ENCODE data around the gene MROH2A. TPM values are rescaled to one million over a fixed set of nuclear protein-coding genes. Genes with fewer than 3 reads are reported as not detected.
A peak's percentile ranks its signal among the peaks of the same experiment; 100 is the strongest.

MROH2A gene
- total RNA-seq, 4 donors from 2014 or later: not detected

- Histone ChIP-seq H3K27me3 (no peaks in the 10 kb centered on the region), H3K36me3 (no peaks in the 10 kb centered on the region), H3K4me1 (peaks cover 0 to 14% (median 6%) of the 10 kb centered on the region in 4 donors), H3K4me3 (no peak overlapping the region), H3K9me3 (no peaks in the 10 kb centered on the region), H3K27ac (no peak overlapping the region)
- no peak for DNase-seq (ENCODE audit: low spot score in 2 of 2)
- 90 to 91% methylated on average over 4 of the region's 4 CpGs for WGBS, 2 donors
- TF ChIP-seq CTCF (IDR thresholded peaks at IDR 0.05) (no peak), EP300 (IDR thresholded peaks at IDR 0.05) (no peak), POLR2A (IDR thresholded peaks at IDR 0.05) (no peak)
Measured at GRCh38 chr2:233858331-233858730, 80.2 kb downstream of the MROH2A start.

- no peak for TF ChIP-seq CTCF (IDR thresholded peaks at IDR 0.05)
- TF ChIP-seq POLR2A (IDR thresholded peaks at IDR 0.05): no peak
- TF ChIP-seq EP300 (IDR thresholded peaks at IDR 0.05): no peak
- no peaks in the 10 kb centered on the region for H3K27me3 ChIP-seq
- DNase-seq (ENCODE audit: low spot score in 2 of 2): no peak
- no peaks in the 10 kb centered on the region for H3K4me1 ChIP-seq
- peaks cover 0 to 6% (median 0%) of the 10 kb centered on the region in 3 donors for H3K36me3 ChIP-seq
- 66 to 67% methylated on average over 4 of the region's 4 CpGs for WGBS, 2 donors
- no peak overlapping the region for H3K4me3 ChIP-seq
- H3K27ac ChIP-seq: no peak overlapping the region
- H3K9me3 ChIP-seq: no peaks in the 10 kb centered on the region
Measured at GRCh38 chr2:233862261-233862768, 84.2 kb downstream of the MROH2A start.

- Histone ChIP-seq H3K4me3 (no peak overlapping the region), H3K27ac (no peak overlapping the region), H3K9me3 (peaks cover 0 to 22% (median 4%) of the 10 kb centered on the region in 4 donors), H3K36me3 (peaks cover 0 to 6% (median 0%) of the 10 kb centered on the region in 3 donors), H3K27me3 (peaks cover 0 to 9% of the 10 kb centered on the region in 2 donors), H3K4me1 (peaks cover 0 to 6% (median 0%) of the 10 kb centered on the region in 4 donors)
- DNase-seq (ENCODE audit: low spot score in 2 of 2): no peak
- TF ChIP-seq POLR2A (IDR thresholded peaks at IDR 0.05): no peak
- TF ChIP-seq EP300 (IDR thresholded peaks at IDR 0.05): no peak
- no peak for TF ChIP-seq CTCF (IDR thresholded peaks at IDR 0.05)
- WGBS, 2 donors: 94 to 97% methylated on average over 3 of the region's 3 CpGs
Measured at GRCh38 chr2:233865838-233866237, 87.7 kb downstream of the MROH2A start.

- peaks cover 0 to 6% (median 0%) of the 10 kb centered on the region in 3 donors for H3K36me3 ChIP-seq
- no peak for DNase-seq (ENCODE audit: low spot score in 2 of 2)
- TF ChIP-seq POLR2A (IDR thresholded peaks at IDR 0.05): no peak
- no peak for TF ChIP-seq CTCF (IDR thresholded peaks at IDR 0.05)
- no peak for TF ChIP-seq EP300 (IDR thresholded peaks at IDR 0.05)
- H3K27ac ChIP-seq: no peak overlapping the region
- H3K9me3 ChIP-seq: peaks cover 0 to 22% (median 4%) of the 10 kb centered on the region in 4 donors
- whole genome bisulfite sequencing, 2 donors: 99 to 100% methylated on average over 11 of the region's 11 CpGs
- peaks cover 0 to 6% (median 0%) of the 10 kb centered on the region in 4 donors for H3K4me1 ChIP-seq
- H3K4me3 ChIP-seq: no peak overlapping the region
- peaks cover 0 to 9% of the 10 kb centered on the region in 2 donors for H3K27me3 ChIP-seq
Measured at GRCh38 chr2:233866479-233866878, 88.3 kb downstream of the MROH2A start.

GRCh38 chr2:233867993-233868532 is 89.9 kb downstream of the MROH2A start, which contains the start of gene MSL3B:
Gene MSL3B, minus strand, starts transcription at chr2:233868386.
- 13 to 14% methylated on average over 50 of the region's 50 CpGs for WGBS, 2 donors
- no peak for DNase-seq (ENCODE audit: low spot score in 2 of 2)
- H3K4me1 ChIP-seq: peaks cover 0 to 6% (median 0%) of the 10 kb centered on the region in 4 donors
- no peak for TF ChIP-seq CTCF (IDR thresholded peaks at IDR 0.05)
- H3K36me3 ChIP-seq: peaks cover 0 to 6% (median 0%) of the 10 kb centered on the region in 3 donors
- H3K27ac ChIP-seq: no peak within 1 kb of the TSS
- peak within 1 kb of the TSS in 3 of 4 donors; percentile 13 to 48 (median 47) for H3K4me3 ChIP-seq
- peaks cover 0 to 9% of the 10 kb centered on the region in 2 donors for H3K27me3 ChIP-seq
- peaks cover 0 to 22% (median 4%) of the 10 kb centered on the region in 4 donors for H3K9me3 ChIP-seq

Data from tibial nerve (tissue), 4 donors.